Liver (tissue), 9 donors: ENCODE results near the gene PCDHGA5. TPM values are rescaled to one million over a fixed set of nuclear protein-coding genes. Genes with fewer than 3 reads are reported as not detected.

Experiments used
- DNase-seq: peaks from one replicate; pipeline ENCODE4 v3.0.0-alpha.2; 2017; ENCODE audit warnings: low spot score
- H3K27ac ChIP-seq, 2 donors: one replicate each; pipeline ENCODE4 v1.7.0; 2013; ENCODE audit warnings: inconsistent platforms in 2 of 2, low read length in 2 of 2, control low read depth in 1 of 2, low read depth in 1 of 2, mild to moderate bottlenecking in 1 of 2
- H3K27me3 ChIP-seq, 4 donors: one replicate each; pipeline versions ENCODE4 v1.6.1 to v1.7.0; 2013; ENCODE audit warnings: low read length in 3 of 4, inconsistent platforms in 1 of 4, mild to moderate bottlenecking in 1 of 4, moderate library complexity in 1 of 4; ENCODE audit not compliant: control insufficient read depth in 4 of 4, insufficient read depth in 4 of 4
- H3K36me3 ChIP-seq, 4 donors: one replicate each; pipeline versions ENCODE4 v1.6.1 to v1.7.0; 2013; ENCODE audit warnings: low read length in 3 of 4, mild to moderate bottlenecking in 3 of 4, low read depth in 1 of 4, moderate library complexity in 1 of 4; ENCODE audit not compliant: control insufficient read depth in 4 of 4, insufficient read depth in 3 of 4
- H3K4me1 ChIP-seq, 4 donors: one replicate each; pipeline versions ENCODE4 v1.6.1 to v1.7.0; 2013; ENCODE audit warnings: low read length in 3 of 4, mild to moderate bottlenecking in 3 of 4, moderate library complexity in 1 of 4; ENCODE audit not compliant: control insufficient read depth in 4 of 4, insufficient read depth in 4 of 4
- H3K4me3 ChIP-seq, 3 donors: one replicate each; pipeline versions ENCODE4 v1.6.1 to v1.7.0; 2013; ENCODE audit warnings: low read length in 3 of 3, control low read depth in 1 of 3, low read depth in 1 of 3, mild to moderate bottlenecking in 1 of 3
- H3K9ac ChIP-seq, 2 donors: one replicate each; pipeline ENCODE4 v1.7.0; 2013; ENCODE audit warnings: low read length in 2 of 2, mild to moderate bottlenecking in 2 of 2, moderate library complexity in 2 of 2, control low read depth in 1 of 2, low read depth in 1 of 2
- H3K9me3 ChIP-seq, 4 donors: one replicate each; pipeline versions ENCODE4 v1.6.1 to v1.7.0; 2013; ENCODE audit warnings: low read length in 3 of 4; ENCODE audit not compliant: control insufficient read depth in 4 of 4
- EGR1 ChIP-seq, 2 donors: IDR thresholded peaks; 2 replicates each; pipeline ENCODE4 v1.6.1; 2016 to 2018; ENCODE audit warnings: antibody characterized with exemption in 2 of 2, low read depth in 2 of 2
- FOXA1 ChIP-seq: IDR thresholded peaks from 2 replicates; pipeline ENCODE4 v1.6.1; 2016; ENCODE audit warnings: antibody characterized with exemption
- FOXA2 ChIP-seq: IDR thresholded peaks from 2 replicates; pipeline ENCODE4 v1.6.1; 2016; ENCODE audit warnings: antibody characterized with exemption
- GABPA ChIP-seq, 2 donors: IDR thresholded peaks in 1 of 2; conservative IDR thresholded peaks in 1 of 2; 2 replicates each; pipeline ENCODE4 v1.6.1; 2016; ENCODE audit warnings: antibody characterized with exemption in 2 of 2, mild to moderate bottlenecking in 1 of 2, moderate library complexity in 1 of 2
- HNF4A ChIP-seq, 2 donors: conservative IDR thresholded peaks; 2 replicates each; pipeline ENCODE4 v1.6.1; 2016; ENCODE audit warnings: antibody characterized with exemption in 2 of 2, mild to moderate bottlenecking in 2 of 2
- JUND ChIP-seq, 2 donors: IDR thresholded peaks; 2 replicates each; pipeline ENCODE4 v1.6.1; 2016; ENCODE audit warnings: antibody characterized with exemption in 2 of 2
- NR2F2 ChIP-seq: IDR thresholded peaks from 2 replicates; pipeline ENCODE4 v1.6.1; 2016; ENCODE audit warnings: antibody characterized with exemption
- RXRA ChIP-seq, 2 donors: IDR thresholded peaks; 2 replicates each; pipeline ENCODE4 v1.6.1; 2017 to 2018; ENCODE audit warnings: antibody characterized with exemption in 2 of 2, mild to moderate bottlenecking in 1 of 2
- SP1 ChIP-seq: IDR thresholded peaks from 2 replicates; pipeline ENCODE4 v1.6.1; 2018; ENCODE audit warnings: antibody characterized with exemption, mild to moderate bottlenecking
- TAF1 ChIP-seq: conservative IDR thresholded peaks from 2 replicates; pipeline ENCODE4 v1.6.1; 2016; ENCODE audit warnings: antibody characterized with exemption, mild to moderate bottlenecking
- YY1 ChIP-seq: IDR thresholded peaks from 2 replicates; pipeline ENCODE4 v1.6.1; 2016; ENCODE audit warnings: antibody characterized with exemption, mild to moderate bottlenecking
- polyA plus RNA-seq, 2 donors: library from polyadenylated mRNA; stranded (reverse) in 1 of 2; unstranded in 1 of 2; fragments of 200-250 nt in 1 of 2; fragments of >200 nt in 1 of 2; fragmentation: Nextera tagmentation in 1 of 2; extraction: Ambion mirVana in 1 of 2; gene quantifications; one replicate each; pipeline versions ENCODE4 v1.2.1 to v1.2.3, GENCODE V29; 2013 to 2015
- total RNA-seq, 2 donors: library from RNA; depleted of rRNA; stranded (reverse); fragments of >200 nt; gene quantifications; one replicate each; pipeline ENCODE4 v1.2.3, GENCODE V29; 2014
- TF ChIP-seq, protein P1 (sequence below): fragments of 150-350 bp; IDR thresholded peaks from 2 replicates; pipeline ENCODE4 v1.5.1; 2017; ENCODE audit warnings: improper control_type of control experiment, low read depth, low read length; ENCODE audit not compliant: missing input control
- TF ChIP-seq, protein P2 (sequence below): IDR thresholded peaks from 2 replicates; pipeline ENCODE4 v1.6.1; 2016; ENCODE audit warnings: antibody characterized with exemption
- TF ChIP-seq, protein P3 (sequence below): IDR thresholded peaks from 2 replicates; pipeline ENCODE4 v1.6.1; 2016; ENCODE audit warnings: antibody characterized with exemption
- TF ChIP-seq, protein P4 (sequence below): IDR thresholded peaks from 2 replicates; pipeline ENCODE4 v1.6.1; 2016; ENCODE audit warnings: antibody characterized with exemption, mild to moderate bottlenecking
- TF ChIP-seq, protein P5 (sequence below): IDR thresholded peaks from 2 replicates; pipeline ENCODE4 v1.6.1; 2016; ENCODE audit warnings: antibody characterized with exemption
- donor health status: healthy.
- donor health status: healthy.
- donor health status: healthy.
- donor health status: healthy.
- donor health status: healthy.

The PCDHGA5 gene
- total and polyA plus RNA-seq, 4 donors, result 0.04 to 0.50 (median 0.09) TPM

DNA sequence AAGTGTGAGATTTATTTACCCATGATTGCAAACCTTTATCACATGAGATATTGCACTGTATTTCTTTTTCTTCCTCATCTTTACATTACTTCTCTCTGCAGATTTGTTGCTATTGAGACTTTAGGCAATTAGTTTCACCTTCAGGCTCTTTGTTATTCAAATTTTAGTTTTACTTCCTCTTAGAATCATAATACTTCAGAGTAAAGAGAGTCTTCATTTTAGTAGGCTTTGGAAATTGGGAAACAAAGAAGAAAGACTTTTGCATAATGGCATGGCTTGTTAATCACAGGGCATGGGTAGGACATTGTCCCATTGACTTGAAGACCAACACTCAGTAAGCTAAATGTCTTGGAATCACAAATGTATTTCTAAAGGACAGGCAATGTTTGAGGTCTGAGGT lies 1.2 kb upstream of the PCDHGA5 start:
- H3K36me3 ChIP-seq, result no peaks in the 10 kb centered on the region
- TF ChIP-seq, protein P1, sequence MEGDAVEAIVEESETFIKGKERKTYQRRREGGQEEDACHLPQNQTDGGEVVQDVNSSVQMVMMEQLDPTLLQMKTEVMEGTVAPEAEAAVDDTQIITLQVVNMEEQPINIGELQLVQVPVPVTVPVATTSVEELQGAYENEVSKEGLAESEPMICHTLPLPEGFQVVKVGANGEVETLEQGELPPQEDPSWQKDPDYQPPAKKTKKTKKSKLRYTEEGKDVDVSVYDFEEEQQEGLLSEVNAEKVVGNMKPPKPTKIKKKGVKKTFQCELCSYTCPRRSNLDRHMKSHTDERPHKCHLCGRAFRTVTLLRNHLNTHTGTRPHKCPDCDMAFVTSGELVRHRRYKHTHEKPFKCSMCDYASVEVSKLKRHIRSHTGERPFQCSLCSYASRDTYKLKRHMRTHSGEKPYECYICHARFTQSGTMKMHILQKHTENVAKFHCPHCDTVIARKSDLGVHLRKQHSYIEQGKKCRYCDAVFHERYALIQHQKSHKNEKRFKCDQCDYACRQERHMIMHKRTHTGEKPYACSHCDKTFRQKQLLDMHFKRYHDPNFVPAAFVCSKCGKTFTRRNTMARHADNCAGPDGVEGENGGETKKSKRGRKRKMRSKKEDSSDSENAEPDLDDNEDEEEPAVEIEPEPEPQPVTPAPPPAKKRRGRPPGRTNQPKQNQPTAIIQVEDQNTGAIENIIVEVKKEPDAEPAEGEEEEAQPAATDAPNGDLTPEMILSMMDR, result no peak
- no peak for TF ChIP-seq RXRA (IDR thresholded peaks at IDR 0.05)
- TF ChIP-seq JUND (IDR thresholded peaks at IDR 0.05), result no peak
- TF ChIP-seq FOXA2, result no peak
- TF ChIP-seq NR2F2, result no peak
- TF ChIP-seq, protein P2, sequence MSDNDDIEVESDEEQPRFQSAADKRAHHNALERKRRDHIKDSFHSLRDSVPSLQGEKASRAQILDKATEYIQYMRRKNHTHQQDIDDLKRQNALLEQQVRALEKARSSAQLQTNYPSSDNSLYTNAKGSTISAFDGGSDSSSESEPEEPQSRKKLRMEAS, result no peak
- TF ChIP-seq YY1, result no peak
- TF ChIP-seq, protein P3, sequence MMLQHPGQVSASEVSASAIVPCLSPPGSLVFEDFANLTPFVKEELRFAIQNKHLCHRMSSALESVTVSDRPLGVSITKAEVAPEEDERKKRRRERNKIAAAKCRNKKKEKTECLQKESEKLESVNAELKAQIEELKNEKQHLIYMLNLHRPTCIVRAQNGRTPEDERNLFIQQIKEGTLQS, result no peak
- TF ChIP-seq FOXA1, result no peak
- no peak for TF ChIP-seq EGR1 (IDR thresholded peaks at IDR 0.05; ENCODE audit: low read depth in 2 of 2)
- TF ChIP-seq, protein P4, sequence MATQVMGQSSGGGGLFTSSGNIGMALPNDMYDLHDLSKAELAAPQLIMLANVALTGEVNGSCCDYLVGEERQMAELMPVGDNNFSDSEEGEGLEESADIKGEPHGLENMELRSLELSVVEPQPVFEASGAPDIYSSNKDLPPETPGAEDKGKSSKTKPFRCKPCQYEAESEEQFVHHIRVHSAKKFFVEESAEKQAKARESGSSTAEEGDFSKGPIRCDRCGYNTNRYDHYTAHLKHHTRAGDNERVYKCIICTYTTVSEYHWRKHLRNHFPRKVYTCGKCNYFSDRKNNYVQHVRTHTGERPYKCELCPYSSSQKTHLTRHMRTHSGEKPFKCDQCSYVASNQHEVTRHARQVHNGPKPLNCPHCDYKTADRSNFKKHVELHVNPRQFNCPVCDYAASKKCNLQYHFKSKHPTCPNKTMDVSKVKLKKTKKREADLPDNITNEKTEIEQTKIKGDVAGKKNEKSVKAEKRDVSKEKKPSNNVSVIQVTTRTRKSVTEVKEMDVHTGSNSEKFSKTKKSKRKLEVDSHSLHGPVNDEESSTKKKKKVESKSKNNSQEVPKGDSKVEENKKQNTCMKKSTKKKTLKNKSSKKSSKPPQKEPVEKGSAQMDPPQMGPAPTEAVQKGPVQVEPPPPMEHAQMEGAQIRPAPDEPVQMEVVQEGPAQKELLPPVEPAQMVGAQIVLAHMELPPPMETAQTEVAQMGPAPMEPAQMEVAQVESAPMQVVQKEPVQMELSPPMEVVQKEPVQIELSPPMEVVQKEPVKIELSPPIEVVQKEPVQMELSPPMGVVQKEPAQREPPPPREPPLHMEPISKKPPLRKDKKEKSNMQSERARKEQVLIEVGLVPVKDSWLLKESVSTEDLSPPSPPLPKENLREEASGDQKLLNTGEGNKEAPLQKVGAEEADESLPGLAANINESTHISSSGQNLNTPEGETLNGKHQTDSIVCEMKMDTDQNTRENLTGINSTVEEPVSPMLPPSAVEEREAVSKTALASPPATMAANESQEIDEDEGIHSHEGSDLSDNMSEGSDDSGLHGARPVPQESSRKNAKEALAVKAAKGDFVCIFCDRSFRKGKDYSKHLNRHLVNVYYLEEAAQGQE, result no peak
- no peak for TF ChIP-seq GABPA (IDR thresholded peaks at IDR 0.05 in 1 of 2, conservative IDR thresholded peaks at IDR 0.05 in 1 of 2)
- no peak for TF ChIP-seq SP1
- TF ChIP-seq, protein P5, sequence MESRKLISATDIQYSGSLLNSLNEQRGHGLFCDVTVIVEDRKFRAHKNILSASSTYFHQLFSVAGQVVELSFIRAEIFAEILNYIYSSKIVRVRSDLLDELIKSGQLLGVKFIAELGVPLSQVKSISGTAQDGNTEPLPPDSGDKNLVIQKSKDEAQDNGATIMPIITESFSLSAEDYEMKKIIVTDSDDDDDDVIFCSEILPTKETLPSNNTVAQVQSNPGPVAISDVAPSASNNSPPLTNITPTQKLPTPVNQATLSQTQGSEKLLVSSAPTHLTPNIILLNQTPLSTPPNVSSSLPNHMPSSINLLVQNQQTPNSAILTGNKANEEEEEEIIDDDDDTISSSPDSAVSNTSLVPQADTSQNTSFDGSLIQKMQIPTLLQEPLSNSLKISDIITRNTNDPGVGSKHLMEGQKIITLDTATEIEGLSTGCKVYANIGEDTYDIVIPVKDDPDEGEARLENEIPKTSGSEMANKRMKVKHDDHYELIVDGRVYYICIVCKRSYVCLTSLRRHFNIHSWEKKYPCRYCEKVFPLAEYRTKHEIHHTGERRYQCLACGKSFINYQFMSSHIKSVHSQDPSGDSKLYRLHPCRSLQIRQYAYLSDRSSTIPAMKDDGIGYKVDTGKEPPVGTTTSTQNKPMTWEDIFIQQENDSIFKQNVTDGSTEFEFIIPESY, result no peak
- no peak for TF ChIP-seq HNF4A (conservative IDR thresholded peaks at IDR 0.05)
- no peak for TF ChIP-seq TAF1
- peaks cover 0 to 5% (median 0%) of the 10 kb centered on the region in 4 donors for H3K27me3 ChIP-seq
- no peak overlapping the region for H3K4me3 ChIP-seq
- H3K27ac ChIP-seq, result no peak overlapping the region
- DNase-seq, result no peak
- H3K9ac ChIP-seq, result no peak overlapping the region
- no peaks in the 10 kb centered on the region for H3K4me1 ChIP-seq
- peaks cover 42 to 79% (median 60%) of the 10 kb centered on the region in 4 donors for H3K9me3 ChIP-seq
